ENCODE measurements around the gene UGT1A9.
"Not testable (repeated sequence)": the region's sequence is repeated elsewhere in the genome, so short reads cannot be mapped to it uniquely, and the experiment has no call there.

UGT1A9 gene

GRCh38 chr2:233713262-233713615 is 41.5 kb downstream of the UGT1A9 start:
- no peak for DNase-seq

- no peak for DNase-seq
Observed at GRCh38 chr2:233714121-233714520, 42.4 kb downstream of the UGT1A9 start.

GRCh38 chr2:233718552-233718951 is 46.9 kb downstream of the UGT1A9 start, which contains the start of gene UGT1A4:
TSS of gene UGT1A4 (plus strand) at chr2:233718736. CDS start at chr2:233718821, 85 bp downstream.
- DNase-seq, result no peak

- no peak for DNase-seq
Observed at GRCh38 chr2:233728723-233729301, 57.1 kb downstream of the UGT1A9 start, which contains the start of gene UGT1A3. TSS of gene UGT1A3 (plus strand) at chr2:233729042. CDS start at chr2:233729127, 85 bp downstream.

GRCh38 chr2:233736868-233737653 is 65.4 kb downstream of the UGT1A9 start:
- DNase-seq, result not testable (repeated sequence)

- DNase-seq, result no peak
Observed at GRCh38 chr2:233740870-233741269, 69.2 kb downstream of the UGT1A9 start.

GRCh38 chr2:233743464-233744259 is 72.0 kb downstream of the UGT1A9 start:
- no peak for DNase-seq

GRCh38 chr2:233745073-233745755 is 73.5 kb downstream of the UGT1A9 start:
- DNase-seq, result no peak

GRCh38 chr2:233745838-233746237 is 74.1 kb downstream of the UGT1A9 start:
- not testable (repeated sequence) for DNase-seq

- DNase-seq, result no peak
Observed at GRCh38 chr2:233746475-233747282, 75.0 kb downstream of the UGT1A9 start.

GRCh38 chr2:233747283-233747544 is 75.5 kb downstream of the UGT1A9 start:
- DNase-seq, result no peak

- DNase-seq, result not testable (repeated sequence)
Observed at GRCh38 chr2:233750689-233751088, 79.0 kb downstream of the UGT1A9 start.

- DNase-seq, result not testable (repeated sequence)
Observed at GRCh38 chr2:233751212-233752009, 79.7 kb downstream of the UGT1A9 start.

- no peak for DNase-seq
Observed at GRCh38 chr2:233754872-233755611, 83.3 kb downstream of the UGT1A9 start.

GRCh38 chr2:233756429-233757081 is 84.9 kb downstream of the UGT1A9 start:
- DNase-seq, result no peak

GRCh38 chr2:233758141-233758540 is 86.4 kb downstream of the UGT1A9 start:
- DNase-seq, result no peak

GRCh38 chr2:233758849-233759248 is 87.2 kb downstream of the UGT1A9 start:
- DNase-seq, result no peak

- DNase-seq, result no peak
Observed at GRCh38 chr2:233760043-233760442, 88.3 kb downstream of the UGT1A9 start, which contains the start of gene UGT1A1. TSS of gene UGT1A1 (plus strand) at chr2:233760270. CDS start at chr2:233760288, 18 bp downstream.

- DNase-seq, result no peak
Observed at GRCh38 chr2:233761040-233761769, 89.5 kb downstream of the UGT1A9 start.
